ENCODE results near the gene TMEM132D.

The TMEM132D gene

DNA sequence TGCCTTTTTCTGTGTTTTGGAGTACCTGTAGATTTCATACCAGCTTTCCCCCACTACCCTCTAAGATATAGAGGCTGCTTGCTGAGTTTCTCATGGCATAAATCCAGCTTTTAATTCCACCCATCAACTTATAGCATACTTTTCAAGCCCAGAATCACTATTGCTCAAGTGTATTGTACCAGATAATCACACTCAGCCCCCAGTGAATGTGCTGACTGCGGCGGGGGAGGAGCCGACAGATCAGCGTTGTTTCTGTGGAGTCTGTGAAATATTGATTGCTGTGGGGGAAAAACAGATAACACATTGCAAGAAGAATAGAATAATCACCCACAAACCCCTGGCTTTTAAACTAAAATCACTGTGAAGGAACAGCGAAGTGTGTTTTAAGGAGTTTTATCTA is 296.1 kb downstream of the TMEM132D start:
- Histone ChIP-seq H3F3A (ENCODE audit: insufficient read depth, low read length) (no peaks in the 10 kb centered on the region), H3K4me2 (ENCODE audit: low read length) (no peak overlapping the region), H3K4me3 (ENCODE audit: low read depth, low read length, poor library complexity, severe bottlenecking) (no peak overlapping the region), H3K4me1 (ENCODE audit: insufficient read depth, low read length, severe bottlenecking) (no peaks in the 10 kb centered on the region), H3K27me3 (ENCODE audit: insufficient read depth, low read length) (no peaks in the 10 kb centered on the region), H3K27ac (ENCODE audit: low read depth, low read length, poor library complexity, severe bottlenecking) (no peak overlapping the region), H3K36me3 (ENCODE audit: insufficient read depth, low read length) (no peaks in the 10 kb centered on the region), H4K20me1 (ENCODE audit: insufficient read depth, low read length) (no peaks in the 10 kb centered on the region), H3K79me2 (ENCODE audit: insufficient read depth, low read length) (no peaks in the 10 kb centered on the region), H3K9me2 (ENCODE audit: low read depth, low read length) (no peaks in the 10 kb centered on the region), H3K9me3 (ENCODE audit: low read length) (no peaks in the 10 kb centered on the region), H3K9ac (ENCODE audit: low read length) (no peak overlapping the region), H2AFZ (ENCODE audit: low read length) (no peak overlapping the region)
- TF ChIP-seq, protein P1, sequence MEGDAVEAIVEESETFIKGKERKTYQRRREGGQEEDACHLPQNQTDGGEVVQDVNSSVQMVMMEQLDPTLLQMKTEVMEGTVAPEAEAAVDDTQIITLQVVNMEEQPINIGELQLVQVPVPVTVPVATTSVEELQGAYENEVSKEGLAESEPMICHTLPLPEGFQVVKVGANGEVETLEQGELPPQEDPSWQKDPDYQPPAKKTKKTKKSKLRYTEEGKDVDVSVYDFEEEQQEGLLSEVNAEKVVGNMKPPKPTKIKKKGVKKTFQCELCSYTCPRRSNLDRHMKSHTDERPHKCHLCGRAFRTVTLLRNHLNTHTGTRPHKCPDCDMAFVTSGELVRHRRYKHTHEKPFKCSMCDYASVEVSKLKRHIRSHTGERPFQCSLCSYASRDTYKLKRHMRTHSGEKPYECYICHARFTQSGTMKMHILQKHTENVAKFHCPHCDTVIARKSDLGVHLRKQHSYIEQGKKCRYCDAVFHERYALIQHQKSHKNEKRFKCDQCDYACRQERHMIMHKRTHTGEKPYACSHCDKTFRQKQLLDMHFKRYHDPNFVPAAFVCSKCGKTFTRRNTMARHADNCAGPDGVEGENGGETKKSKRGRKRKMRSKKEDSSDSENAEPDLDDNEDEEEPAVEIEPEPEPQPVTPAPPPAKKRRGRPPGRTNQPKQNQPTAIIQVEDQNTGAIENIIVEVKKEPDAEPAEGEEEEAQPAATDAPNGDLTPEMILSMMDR (IDR thresholded peaks at IDR 0.05; ENCODE audit: low read length): no peak
- no peak for TF ChIP-seq EZH2 (IDR thresholded peaks at IDR 0.05; ENCODE audit: borderline replicate concordance, low read length)

DNA sequence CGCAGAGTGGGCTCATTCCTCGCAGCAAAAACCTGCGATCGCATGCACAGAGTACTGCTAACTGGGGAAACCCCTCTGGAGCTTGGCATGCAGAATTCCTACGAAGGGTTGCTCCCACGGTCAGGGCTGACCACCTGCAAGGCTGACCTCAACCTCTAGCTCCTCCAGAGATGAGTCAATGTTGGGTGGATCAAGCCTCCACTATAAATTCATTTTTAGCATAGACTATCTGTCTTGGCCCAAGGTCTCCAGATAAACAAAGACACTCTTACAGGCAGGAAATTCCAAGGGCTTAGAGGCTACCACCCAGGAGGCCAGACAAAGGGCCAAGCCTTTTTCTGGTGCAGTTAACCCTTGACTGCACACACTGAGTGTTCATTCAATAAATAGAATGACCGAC is 296.5 kb downstream of the TMEM132D start:
- Histone ChIP-seq H3K4me1 (ENCODE audit: insufficient read depth, low read length, severe bottlenecking) (no peaks in the 10 kb centered on the region), H3K9ac (ENCODE audit: low read length) (no peak overlapping the region), H3F3A (ENCODE audit: insufficient read depth, low read length) (no peaks in the 10 kb centered on the region), H3K79me2 (ENCODE audit: insufficient read depth, low read length) (no peaks in the 10 kb centered on the region), H3K9me3 (ENCODE audit: low read length) (no peaks in the 10 kb centered on the region), H3K4me2 (ENCODE audit: low read length) (no peak overlapping the region), H3K27me3 (ENCODE audit: insufficient read depth, low read length) (no peaks in the 10 kb centered on the region), H3K36me3 (ENCODE audit: insufficient read depth, low read length) (no peaks in the 10 kb centered on the region), H4K20me1 (ENCODE audit: insufficient read depth, low read length) (no peaks in the 10 kb centered on the region), H2AFZ (ENCODE audit: low read length) (no peak overlapping the region), H3K27ac (ENCODE audit: low read depth, low read length, poor library complexity, severe bottlenecking) (no peak overlapping the region), H3K9me2 (ENCODE audit: low read depth, low read length) (no peaks in the 10 kb centered on the region), H3K4me3 (ENCODE audit: low read depth, low read length, poor library complexity, severe bottlenecking) (no peak overlapping the region)
- TF ChIP-seq, protein P1 (IDR thresholded peaks at IDR 0.05; ENCODE audit: low read length): no peak
- TF ChIP-seq EZH2 (IDR thresholded peaks at IDR 0.05; ENCODE audit: borderline replicate concordance, low read length): no peak

DNA sequence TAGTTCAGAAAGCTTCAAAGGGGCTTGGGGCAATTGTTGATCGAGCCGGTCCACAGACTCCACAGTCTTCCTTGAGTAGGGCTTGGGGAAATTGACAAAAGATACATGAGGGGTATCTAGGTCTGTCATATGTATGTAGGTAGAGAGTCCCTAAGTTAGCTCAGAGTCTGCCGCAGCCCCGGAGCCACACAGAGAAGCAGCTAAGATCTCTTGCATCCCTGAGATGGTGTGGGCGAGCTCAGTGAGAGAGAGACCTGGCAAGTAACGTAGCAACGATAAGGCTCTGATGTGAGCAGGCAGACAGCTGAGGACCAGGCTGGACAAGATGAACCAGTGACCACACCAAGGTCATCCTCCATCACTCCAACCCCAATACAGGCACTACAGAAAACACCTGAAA is 297.6 kb downstream of the TMEM132D start:
- H3K79me2 ChIP-seq (ENCODE audit: insufficient read depth, low read length): no peaks in the 10 kb centered on the region
- H3K9me2 ChIP-seq (ENCODE audit: low read depth, low read length): no peaks in the 10 kb centered on the region
- no peak overlapping the region for H3K9ac ChIP-seq (ENCODE audit: low read length)
- H3K9me3 ChIP-seq (ENCODE audit: low read length): no peaks in the 10 kb centered on the region
- H3K4me3 ChIP-seq (ENCODE audit: low read depth, low read length, poor library complexity, severe bottlenecking): no peak overlapping the region
- TF ChIP-seq, protein P1 (IDR thresholded peaks at IDR 0.05; ENCODE audit: low read length): no peak
- H3K27ac ChIP-seq (ENCODE audit: low read depth, low read length, poor library complexity, severe bottlenecking): no peak overlapping the region
- no peaks in the 10 kb centered on the region for H3K4me1 ChIP-seq (ENCODE audit: insufficient read depth, low read length, severe bottlenecking)
- no peaks in the 10 kb centered on the region for H4K20me1 ChIP-seq (ENCODE audit: insufficient read depth, low read length)
- H3K27me3 ChIP-seq (ENCODE audit: insufficient read depth, low read length): no peaks in the 10 kb centered on the region
- H2AFZ ChIP-seq (ENCODE audit: low read length): no peak overlapping the region
- no peak overlapping the region for H3K4me2 ChIP-seq (ENCODE audit: low read length)
- H3F3A ChIP-seq (ENCODE audit: insufficient read depth, low read length): no peaks in the 10 kb centered on the region
- no peaks in the 10 kb centered on the region for H3K36me3 ChIP-seq (ENCODE audit: insufficient read depth, low read length)
